ENCODE data around the gene FRMPD2.

Gene FRMPD2

DNA sequence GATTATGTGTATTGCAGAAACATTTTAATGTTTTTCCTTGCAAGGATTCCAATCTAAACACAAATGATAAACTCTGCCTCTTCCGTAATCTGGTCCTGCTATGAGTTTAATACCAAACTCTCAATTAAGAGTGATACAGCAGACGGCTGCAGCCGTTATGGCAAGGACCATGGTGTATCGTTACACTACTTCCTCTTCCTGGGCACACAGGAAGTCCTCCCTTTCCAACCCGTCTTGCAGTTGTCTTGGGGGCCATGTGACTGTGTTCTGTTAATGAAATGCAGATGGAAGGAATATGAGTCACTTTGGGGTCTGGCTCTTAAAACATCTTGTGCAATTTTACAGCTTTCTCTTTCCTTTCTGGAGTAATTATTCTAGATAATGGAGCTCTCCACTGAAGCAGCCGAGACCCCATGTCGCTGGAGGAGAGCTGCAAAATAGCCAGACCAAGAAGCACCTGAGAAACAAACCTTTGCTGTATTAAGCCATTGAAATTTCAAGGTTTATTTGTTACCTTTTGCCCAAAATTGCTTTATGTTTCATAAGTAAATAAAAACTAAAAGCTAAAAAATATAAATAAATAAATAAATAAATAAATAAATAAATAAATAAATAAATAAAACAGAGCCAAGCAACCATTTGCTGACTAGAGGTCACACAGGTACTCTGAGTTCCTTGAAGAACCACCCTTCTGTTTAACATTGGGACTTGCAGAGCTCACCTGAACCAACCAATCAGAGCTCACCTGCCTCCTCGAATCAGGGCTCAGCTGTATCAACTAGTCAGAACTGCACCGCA is 74.7 kb downstream of the FRMPD2 start:
- H3K27ac Mint-ChIP-seq: no peak overlapping the region
- H3K9me3 Mint-ChIP-seq: no peaks in the 10 kb centered on the region
- TF ChIP-seq, protein P1, sequence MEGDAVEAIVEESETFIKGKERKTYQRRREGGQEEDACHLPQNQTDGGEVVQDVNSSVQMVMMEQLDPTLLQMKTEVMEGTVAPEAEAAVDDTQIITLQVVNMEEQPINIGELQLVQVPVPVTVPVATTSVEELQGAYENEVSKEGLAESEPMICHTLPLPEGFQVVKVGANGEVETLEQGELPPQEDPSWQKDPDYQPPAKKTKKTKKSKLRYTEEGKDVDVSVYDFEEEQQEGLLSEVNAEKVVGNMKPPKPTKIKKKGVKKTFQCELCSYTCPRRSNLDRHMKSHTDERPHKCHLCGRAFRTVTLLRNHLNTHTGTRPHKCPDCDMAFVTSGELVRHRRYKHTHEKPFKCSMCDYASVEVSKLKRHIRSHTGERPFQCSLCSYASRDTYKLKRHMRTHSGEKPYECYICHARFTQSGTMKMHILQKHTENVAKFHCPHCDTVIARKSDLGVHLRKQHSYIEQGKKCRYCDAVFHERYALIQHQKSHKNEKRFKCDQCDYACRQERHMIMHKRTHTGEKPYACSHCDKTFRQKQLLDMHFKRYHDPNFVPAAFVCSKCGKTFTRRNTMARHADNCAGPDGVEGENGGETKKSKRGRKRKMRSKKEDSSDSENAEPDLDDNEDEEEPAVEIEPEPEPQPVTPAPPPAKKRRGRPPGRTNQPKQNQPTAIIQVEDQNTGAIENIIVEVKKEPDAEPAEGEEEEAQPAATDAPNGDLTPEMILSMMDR (IDR thresholded peaks at IDR 0.05; ENCODE audit: unreplicated experiment in 3 of 3): no peak
- no peaks in the 10 kb centered on the region for H3K4me1 Mint-ChIP-seq
- H3K27me3 Mint-ChIP-seq (ENCODE audit: low read depth): no peaks in the 10 kb centered on the region
- H3K4me3 Mint-ChIP-seq: no peak overlapping the region
- no peaks in the 10 kb centered on the region for H3K36me3 Mint-ChIP-seq (ENCODE audit: low read depth)

DNA sequence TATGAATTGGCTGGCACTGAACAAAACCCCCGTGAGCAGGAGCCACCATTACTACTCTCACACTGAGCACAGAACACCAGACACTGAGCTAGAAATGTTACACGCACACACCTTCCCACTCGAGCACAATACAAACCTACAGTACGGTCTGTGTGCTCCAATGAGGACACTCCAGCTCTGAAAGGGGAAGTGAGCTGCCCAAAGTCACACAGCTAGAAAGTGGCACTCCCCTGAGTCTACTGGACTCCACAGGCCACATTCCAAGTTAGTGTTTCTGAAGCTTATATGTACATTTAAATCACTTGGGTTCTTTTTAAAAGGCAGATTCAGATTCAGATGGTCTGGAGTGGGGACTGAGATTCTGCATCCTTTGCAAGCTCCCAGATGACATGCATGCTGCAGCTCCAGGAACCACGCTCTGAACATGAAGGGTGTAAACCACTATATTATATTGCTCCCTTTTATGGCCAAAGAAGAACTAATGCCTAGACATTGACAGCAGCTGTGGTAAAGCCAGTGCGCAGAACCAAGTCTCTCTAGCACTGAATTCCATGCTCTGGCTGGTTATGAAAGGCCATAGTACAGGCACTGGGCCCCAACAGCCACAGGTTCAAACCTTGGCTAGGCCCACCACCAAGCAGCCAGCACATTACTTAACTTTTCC is 77.1 kb downstream of the FRMPD2 start:
- Mint-ChIP-seq H3K27ac (no peak overlapping the region), H3K9me3 (no peaks in the 10 kb centered on the region), H3K4me3 (no peak overlapping the region), H3K36me3 (ENCODE audit: low read depth) (no peaks in the 10 kb centered on the region), H3K4me1 (no peaks in the 10 kb centered on the region), H3K27me3 (ENCODE audit: low read depth) (no peaks in the 10 kb centered on the region)
- TF ChIP-seq, protein P1 (IDR thresholded peaks at IDR 0.05; ENCODE audit: unreplicated experiment in 3 of 3): no peak

DNA sequence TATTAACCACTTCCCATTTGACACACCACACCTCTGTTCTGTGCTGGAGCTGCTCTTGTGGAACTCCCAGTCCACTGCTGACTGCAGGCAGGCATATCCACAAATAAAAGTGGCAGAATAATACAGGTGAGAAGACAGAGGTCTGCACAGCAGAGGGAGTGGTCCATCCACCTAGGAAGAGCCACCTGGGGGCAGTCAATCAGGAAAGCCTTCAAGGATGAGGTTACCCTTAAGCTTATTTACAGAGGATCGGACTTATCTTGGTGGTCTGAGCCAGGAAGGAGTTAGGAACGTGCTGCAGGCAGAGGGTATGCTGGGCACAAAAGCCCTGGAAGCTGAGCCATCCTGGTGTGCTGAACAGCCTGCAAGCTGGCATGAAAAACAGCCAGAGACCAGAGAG is 78.7 kb downstream of the FRMPD2 start:
- Mint-ChIP-seq H3K27me3 (ENCODE audit: low read depth) (no peaks in the 10 kb centered on the region), H3K4me3 (no peak overlapping the region), H3K9me3 (no peaks in the 10 kb centered on the region), H3K4me1 (no peaks in the 10 kb centered on the region), H3K27ac (no peak overlapping the region), H3K36me3 (ENCODE audit: low read depth) (no peaks in the 10 kb centered on the region)
- TF ChIP-seq, protein P1 (IDR thresholded peaks at IDR 0.05; ENCODE audit: unreplicated experiment in 3 of 3): no peak

DNA sequence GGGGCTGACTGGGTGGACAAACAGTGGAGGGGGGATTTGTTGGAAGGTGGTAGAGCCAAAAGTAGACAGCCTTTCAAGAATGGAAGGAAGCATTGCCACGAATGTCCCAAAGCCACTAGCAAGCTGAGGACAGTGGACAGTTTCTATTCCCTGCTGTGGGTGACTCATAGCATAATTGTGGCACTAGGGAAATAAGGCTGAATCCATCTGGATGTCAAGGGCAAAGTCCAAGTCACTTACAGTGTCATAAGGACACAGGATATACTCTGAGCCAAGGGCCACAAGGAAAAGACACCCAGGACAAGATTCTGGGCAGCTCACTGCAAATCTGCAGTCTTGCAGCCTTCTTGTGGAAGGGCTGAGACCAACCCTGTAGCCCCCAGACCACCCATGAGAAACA is 79.7 kb downstream of the FRMPD2 start:
- no peak overlapping the region for H3K4me3 Mint-ChIP-seq
- H3K36me3 Mint-ChIP-seq (ENCODE audit: low read depth): no peaks in the 10 kb centered on the region
- no peaks in the 10 kb centered on the region for H3K4me1 Mint-ChIP-seq
- no peaks in the 10 kb centered on the region for H3K27me3 Mint-ChIP-seq (ENCODE audit: low read depth)
- H3K9me3 Mint-ChIP-seq: no peaks in the 10 kb centered on the region
- TF ChIP-seq, protein P1 (IDR thresholded peaks at IDR 0.05; ENCODE audit: unreplicated experiment in 3 of 3): no peak
- H3K27ac Mint-ChIP-seq: no peak overlapping the region

DNA sequence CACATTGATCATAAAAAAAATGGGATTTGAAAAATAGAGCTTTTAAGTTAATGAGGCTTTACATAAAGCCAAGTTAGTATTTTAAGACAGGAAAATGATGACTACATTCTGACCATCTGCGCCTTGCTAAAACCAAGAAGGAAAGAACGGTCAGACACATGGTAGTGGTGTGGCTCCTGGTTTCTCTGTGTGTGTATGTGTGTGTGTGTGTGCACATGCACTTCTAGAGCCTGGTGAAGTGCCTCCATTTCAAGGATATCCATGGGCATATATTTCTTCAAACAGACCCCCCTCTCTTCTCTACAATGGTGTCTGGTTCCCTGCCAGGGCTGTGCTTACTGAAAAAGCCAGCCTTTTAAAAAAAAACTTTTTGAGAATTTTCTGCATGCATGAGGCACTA is 80.9 kb downstream of the FRMPD2 start:
- Mint-ChIP-seq H3K27ac (no peak overlapping the region), H3K4me3 (no peak overlapping the region), H3K27me3 (ENCODE audit: low read depth) (no peaks in the 10 kb centered on the region), H3K4me1 (no peaks in the 10 kb centered on the region), H3K9me3 (no peaks in the 10 kb centered on the region), H3K36me3 (ENCODE audit: low read depth) (no peaks in the 10 kb centered on the region)
- TF ChIP-seq, protein P1 (IDR thresholded peaks at IDR 0.05; ENCODE audit: unreplicated experiment in 3 of 3): no peak

All from nephron (organoid).